ENCODE data around the gene TMEM119.
"Not testable (repeated sequence)": the region's sequence is repeated elsewhere in the genome, so short reads cannot be mapped to it uniquely, and the experiment has no call there.

The TMEM119 gene

GRCh38 chr12:108598553-108599250 lies 818 bp upstream of the TMEM119 start:
- no peak for DNase-seq

DNA sequence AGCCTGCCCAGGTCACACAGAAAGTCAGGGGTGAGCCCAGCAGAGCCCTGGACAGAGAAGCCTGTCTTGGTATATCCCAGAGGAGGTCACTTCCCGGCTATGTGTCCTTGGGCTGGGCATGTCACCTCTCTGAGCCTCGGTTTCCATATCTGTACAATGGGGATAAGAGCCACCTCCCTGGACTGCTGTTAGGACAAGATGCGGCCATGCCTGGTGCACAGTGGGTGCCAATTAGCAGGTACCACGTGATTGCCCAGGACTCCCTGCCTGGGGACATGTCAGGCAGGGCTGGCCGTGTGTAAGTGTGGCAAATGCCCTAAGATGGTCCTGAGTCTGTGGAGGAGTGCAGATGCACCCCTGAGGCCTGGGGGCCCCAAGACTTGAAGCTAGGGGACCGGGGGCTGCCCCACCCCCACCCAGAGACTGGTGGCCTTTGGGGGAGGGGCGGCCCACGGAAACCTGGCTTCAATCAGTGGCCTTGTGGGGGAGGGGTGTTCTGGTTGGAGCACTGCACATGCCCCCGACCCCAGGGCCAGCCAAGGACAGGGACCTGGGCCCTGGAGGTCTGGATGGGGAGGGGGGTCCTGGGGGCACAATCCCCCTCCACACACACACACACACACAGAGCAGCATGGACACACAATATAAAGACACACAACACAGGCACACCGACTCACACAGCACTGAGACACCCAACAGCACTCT lies 878 bp downstream of the TMEM119 start:
- DNase-seq: no peak

- no peak for DNase-seq
Observed at GRCh38 chr12:108595711-108596647, 1.9 kb downstream of the TMEM119 start.

DNA sequence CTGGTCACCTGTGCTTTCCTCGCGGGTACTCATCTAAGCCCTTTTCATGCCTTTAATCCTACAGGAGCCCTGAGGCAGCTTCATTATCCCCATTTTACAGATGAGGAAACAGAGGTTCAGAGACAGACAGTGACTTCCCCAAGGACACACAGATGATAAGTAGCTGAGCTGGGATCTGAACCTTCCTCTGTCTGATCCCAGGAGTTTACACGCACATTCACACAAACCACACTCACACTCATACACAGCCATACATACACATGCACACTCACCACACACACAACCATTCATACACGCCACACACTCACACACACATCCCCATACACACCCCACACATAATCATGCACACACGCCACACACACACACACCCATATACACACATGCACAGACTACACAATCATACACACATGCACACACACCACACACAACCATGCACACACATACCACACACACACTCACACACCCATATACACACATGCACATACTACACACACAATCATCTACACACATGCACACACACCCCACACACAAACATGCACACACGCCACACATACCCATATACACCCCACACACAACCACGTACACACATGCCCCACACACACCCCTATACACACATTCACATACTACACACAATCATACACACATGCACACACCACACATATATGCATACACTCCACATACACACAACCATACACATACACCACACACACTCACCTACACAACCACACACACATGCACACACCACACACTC lies 2.7 kb downstream of the TMEM119 start:
- DNase-seq: no peak

DNA sequence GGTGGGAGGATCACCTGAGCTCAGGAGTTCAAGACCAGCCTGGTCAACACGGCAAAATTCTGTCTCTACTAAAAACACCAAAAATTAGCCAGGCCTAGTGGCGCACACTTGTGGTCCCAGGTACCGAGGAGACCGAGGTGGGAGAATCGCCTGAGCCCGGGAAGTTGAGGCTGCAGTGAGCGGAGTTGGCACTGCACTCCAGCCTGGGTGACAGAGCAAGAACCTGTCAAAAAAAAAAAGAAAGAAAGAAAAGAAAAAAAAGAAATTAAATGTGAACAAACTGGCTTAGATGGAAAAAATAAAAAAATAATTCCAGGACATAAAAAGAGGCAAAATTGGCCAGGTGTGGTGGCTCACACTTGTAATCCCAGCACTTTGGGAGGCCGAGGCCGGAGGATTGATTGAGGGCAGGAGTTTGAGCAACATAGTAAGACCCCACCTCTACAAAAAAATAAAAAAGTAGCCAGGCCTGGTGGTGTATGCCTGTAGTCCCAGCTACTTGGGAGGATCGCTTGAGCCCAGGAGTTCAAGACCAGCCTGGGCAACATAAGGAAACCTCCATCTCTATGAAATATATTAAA lies 3.5 kb downstream of the TMEM119 start:
- no peak for DNase-seq

DNA sequence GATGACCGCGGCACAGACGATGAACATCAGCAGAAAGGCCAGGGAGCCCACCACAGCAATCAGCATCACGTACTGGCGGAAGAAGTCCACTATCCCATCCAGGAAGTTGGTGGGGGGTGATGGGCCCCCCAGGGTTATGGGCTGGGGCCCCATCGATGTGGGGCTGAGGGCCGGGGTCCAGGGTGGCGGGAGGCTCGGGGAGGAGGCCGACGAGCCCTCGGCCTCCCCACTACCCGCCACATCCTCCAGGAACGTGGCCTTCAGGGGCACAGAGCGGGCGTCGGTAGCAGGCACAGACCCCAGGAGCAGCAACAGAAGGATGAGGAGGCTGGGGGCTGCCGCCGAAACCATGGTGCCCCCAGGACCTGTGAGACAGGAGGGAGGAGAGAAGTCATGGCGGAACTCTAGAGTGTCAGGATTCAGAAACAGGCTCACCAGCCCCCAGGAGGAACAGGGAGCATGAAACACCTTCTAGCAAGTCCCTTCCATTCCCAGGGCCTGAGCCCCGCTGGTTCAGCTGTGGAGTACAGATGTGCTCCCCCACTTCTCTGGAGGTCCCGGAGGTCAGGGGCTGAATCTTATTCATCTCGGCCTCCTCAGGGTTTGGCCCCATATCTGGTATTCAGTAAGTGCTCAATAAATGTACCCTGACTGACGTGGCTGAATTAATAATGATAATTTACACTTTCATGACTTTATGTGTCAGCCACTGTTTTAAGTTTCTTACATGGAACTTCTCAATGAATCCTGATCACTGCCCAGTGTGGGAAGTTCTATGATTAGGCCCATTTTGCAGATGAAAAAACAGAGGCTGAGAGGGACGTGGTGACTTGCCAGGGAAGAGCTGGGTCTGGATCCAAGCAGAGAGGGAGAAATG lies 5.6 kb downstream of the TMEM119 start:
- no peak for DNase-seq

DNA sequence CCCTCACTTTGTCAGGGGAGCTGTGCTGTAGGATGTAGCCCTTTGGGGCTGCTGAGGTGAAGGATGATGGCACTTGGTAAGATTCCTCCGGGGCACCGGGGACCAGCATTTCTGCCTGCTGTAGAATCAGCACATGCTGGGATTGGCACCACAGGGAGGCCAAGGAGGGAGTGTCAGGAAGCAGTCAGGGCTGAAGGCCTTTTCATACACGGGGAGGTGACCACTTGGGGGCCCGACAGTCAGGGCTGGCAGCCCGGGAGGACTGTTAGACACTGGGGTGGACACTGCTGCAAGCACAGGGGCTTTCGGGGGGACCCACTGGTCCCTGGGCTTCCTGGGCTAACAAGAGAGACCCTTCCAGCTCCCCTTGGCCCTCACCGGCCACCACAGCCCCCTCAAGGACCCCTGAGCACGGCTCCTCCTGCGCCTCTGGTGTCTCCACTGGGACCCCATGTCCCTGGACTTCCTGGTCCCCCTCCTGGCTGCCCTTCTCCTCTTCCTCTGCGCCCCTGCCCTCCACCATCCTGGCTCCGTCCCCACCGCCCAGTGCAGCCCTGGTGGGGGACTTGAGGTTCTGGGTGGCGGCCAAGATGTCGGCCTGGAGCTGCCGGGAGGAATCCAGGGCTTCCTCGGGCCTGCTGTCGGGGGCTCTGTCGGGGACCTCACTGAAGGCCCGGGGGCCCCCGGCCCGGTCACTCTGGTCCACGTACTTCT lies 6.5 kb downstream of the TMEM119 start:
- DNase-seq: no peak

GRCh38 chr12:108590463-108590862 lies 7.4 kb downstream of the TMEM119 start:
- DNase-seq: not testable (repeated sequence)

- no peak for DNase-seq
Observed at GRCh38 chr12:108589840-108590229, 8.0 kb downstream of the TMEM119 start.

- no peak for DNase-seq
Observed at GRCh38 chr12:108589028-108589839, 8.7 kb downstream of the TMEM119 start.

- DNase-seq: no peak
Observed at GRCh38 chr12:108587826-108588225, 10.1 kb downstream of the TMEM119 start.

DNA sequence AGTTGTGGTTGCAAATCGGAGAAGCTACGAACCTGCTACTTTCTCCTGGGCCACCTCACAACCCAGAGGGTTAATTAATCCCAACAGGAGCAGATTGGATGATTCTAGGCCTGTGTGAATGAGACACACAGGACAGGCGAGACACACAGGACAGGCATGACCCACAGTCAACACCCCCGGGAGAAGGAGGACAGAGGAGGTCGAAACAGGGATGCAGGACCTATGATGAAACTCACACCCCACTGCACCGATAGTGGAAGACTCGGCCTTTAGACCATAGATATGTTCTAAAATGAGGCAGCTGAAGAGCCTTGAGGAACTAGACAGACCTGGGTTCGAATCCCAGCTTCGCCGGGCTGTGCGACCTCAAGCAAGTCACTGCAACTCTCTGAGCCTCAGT lies 11.6 kb downstream of the TMEM119 start:
- DNase-seq: no peak

DNA sequence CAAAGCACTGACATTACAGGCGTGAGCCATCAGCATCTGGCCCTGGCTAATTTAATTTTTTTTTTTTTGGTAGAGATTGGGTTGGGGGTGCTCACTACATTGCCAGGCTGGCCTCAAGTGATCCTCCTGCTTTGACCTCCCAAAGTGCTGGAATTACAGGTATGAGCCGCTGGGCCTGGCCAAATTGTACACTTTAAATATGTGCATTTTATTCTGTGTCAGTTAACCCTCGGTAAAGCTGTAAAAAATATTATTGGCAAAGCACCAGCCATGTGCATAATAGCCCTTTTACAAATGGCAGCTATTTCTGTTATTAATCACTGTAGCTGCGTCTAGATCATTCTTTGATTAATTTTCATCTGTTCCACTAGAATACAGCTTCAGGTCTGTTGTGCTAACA lies 12.0 kb downstream of the TMEM119 start:
- no peak for DNase-seq

DNA sequence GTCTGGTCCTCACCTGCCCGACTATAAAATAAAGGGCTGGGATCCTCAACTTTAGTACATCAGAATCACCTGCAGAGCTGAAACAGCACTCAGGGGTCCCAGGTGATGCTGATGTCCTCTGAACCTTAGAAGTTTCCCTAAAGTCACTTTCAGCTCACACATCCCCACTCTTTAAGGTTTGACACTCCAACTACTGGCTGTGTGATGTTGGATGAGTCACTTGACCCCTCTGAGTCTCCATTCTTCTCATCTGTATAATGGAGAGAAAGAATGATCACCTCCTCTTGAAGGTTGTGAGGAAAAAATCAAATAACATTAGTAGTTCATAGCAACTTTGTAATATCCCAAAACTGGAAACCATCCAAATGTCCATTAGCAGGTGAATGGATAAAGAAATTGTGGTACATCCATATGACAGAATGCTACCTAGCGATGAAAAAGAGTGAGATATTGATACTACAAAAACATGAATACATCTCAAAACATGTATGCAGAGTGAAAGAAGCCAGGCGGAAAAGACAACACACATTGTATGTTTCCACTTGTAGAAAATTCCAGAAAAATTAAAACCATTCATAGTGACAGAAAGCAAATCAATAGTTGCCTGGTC lies 13.3 kb downstream of the TMEM119 start:
- no peak for DNase-seq

DNA sequence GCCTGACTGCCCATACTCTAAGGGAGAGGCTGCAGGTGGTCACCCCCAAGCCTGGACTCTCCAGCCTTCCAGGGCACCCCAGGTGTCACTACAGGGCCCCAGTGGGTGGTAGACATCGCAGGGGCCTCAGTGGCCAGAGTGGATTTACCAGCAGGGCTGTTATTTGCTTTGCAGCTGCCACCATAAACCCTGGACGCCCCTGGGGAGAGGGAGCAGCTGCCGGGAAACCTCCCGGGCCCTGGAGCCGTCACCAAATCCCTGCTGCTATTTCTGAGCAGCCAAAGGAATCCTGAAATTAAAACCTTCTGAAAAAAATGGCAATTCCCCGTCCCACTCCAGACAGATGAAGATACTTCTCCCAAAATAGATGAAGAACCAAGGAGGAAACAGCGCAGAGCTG lies 13.9 kb downstream of the TMEM119 start:
- DNase-seq: no peak

GRCh38 chr12:108582978-108583770 lies 14.7 kb downstream of the TMEM119 start:
- DNase-seq: no peak

GRCh38 chr12:108582509-108582908 lies 15.4 kb downstream of the TMEM119 start:
- DNase-seq: no peak

Measured in SW 1271 (cell line).